H9 (cell line): ENCODE measurements around the gene TBL1X. TPM values are rescaled to one million over a fixed set of nuclear protein-coding genes. Genes with fewer than 3 reads are reported as not detected.

Source experiments
- DNase-seq: peaks from one replicate; pipeline ENCODE4 v3.0.0-alpha.2; 2017
- H2AFZ ChIP-seq: one replicate; pipeline ENCODE4 v1.6.1; 2013; ENCODE audit warnings: mild to moderate bottlenecking, low read length, control low read depth, moderate library complexity
- H2AK5ac ChIP-seq: 2 replicates; pipeline ENCODE4 v1.6.1; 2013; ENCODE audit warnings: low read length, control low read depth, mixed read lengths; ENCODE audit not compliant: insufficient read length
- H2BK120ac ChIP-seq: one replicate; pipeline ENCODE4 v1.6.1; 2013; ENCODE audit warnings: low read depth, mild to moderate bottlenecking, low read length, control low read depth, inconsistent platforms; ENCODE audit not compliant: poor library complexity, severe bottlenecking
- H2BK12ac ChIP-seq: 2 replicates; pipeline ENCODE4 v1.6.1; 2013; ENCODE audit warnings: low read length, control low read depth, mixed read lengths, low read depth; ENCODE audit not compliant: insufficient read length
- H2BK15ac ChIP-seq: 2 replicates; pipeline ENCODE4 v1.6.1; 2013; ENCODE audit warnings: low read depth, low read length, control low read depth
- H2BK20ac ChIP-seq: one replicate; pipeline ENCODE4 v1.6.1; 2013; ENCODE audit warnings: low read depth, mild to moderate bottlenecking, low read length, control low read depth, inconsistent platforms; ENCODE audit not compliant: poor library complexity, severe bottlenecking
- H2BK5ac ChIP-seq: 2 replicates; pipeline ENCODE4 v1.6.1; 2013; ENCODE audit warnings: low read length, control low read depth, mixed read lengths; ENCODE audit not compliant: insufficient read length
- H3K14ac ChIP-seq: 2 replicates; pipeline ENCODE4 v1.6.1; 2013; ENCODE audit warnings: low read length, control low read depth; ENCODE audit not compliant: insufficient read depth
- H3K18ac ChIP-seq: 2 replicates; pipeline ENCODE4 v1.6.1; 2013; ENCODE audit warnings: low read depth, mild to moderate bottlenecking, mixed read lengths, low read length, control low read depth; ENCODE audit not compliant: insufficient read length
- H3K23ac ChIP-seq: 2 replicates; pipeline ENCODE4 v1.6.1; 2013; ENCODE audit warnings: low read length, control low read depth, mixed read lengths, low read depth; ENCODE audit not compliant: insufficient read length
- H3K23me2 ChIP-seq: 2 replicates; pipeline ENCODE4 v1.6.1; 2013; ENCODE audit warnings: low read depth, mild to moderate bottlenecking, mixed read lengths, low read length, control low read depth; ENCODE audit not compliant: insufficient read length, poor library complexity, severe bottlenecking
- H3K27ac ChIP-seq: 2 replicates; pipeline ENCODE4 v1.5.1; 2013; ENCODE audit warnings: low read length, control low read depth, mixed read lengths, low read depth; ENCODE audit not compliant: insufficient read length
- H3K27me3 ChIP-seq: 2 replicates; pipeline ENCODE4 v1.6.1; 2013; ENCODE audit warnings: low read length, control low read depth, inconsistent platforms; ENCODE audit not compliant: insufficient read depth
- H3K4ac ChIP-seq: 2 replicates; pipeline ENCODE4 v1.6.1; 2013; ENCODE audit warnings: low read depth, mild to moderate bottlenecking, control low read depth, inconsistent platforms, low read length, moderate library complexity
- H3K4me1 ChIP-seq: 2 replicates; pipeline ENCODE4 v1.6.1; 2013; ENCODE audit warnings: low read length, control low read depth, inconsistent platforms; ENCODE audit not compliant: insufficient read depth
- H3K4me2 ChIP-seq: 2 replicates; pipeline ENCODE4 v1.6.1; 2013; ENCODE audit warnings: low read length, control low read depth, mixed read lengths; ENCODE audit not compliant: insufficient read length, insufficient read depth
- H3K56ac ChIP-seq: 2 replicates; pipeline ENCODE4 v1.6.1; 2013; ENCODE audit warnings: low read depth, mild to moderate bottlenecking, mixed read lengths, low read length, control low read depth; ENCODE audit not compliant: insufficient read length
- H3K79me1 ChIP-seq: 2 replicates; pipeline ENCODE4 v1.6.1; 2013; ENCODE audit warnings: low read depth, mild to moderate bottlenecking, moderate library complexity, low read length, control low read depth, inconsistent platforms; ENCODE audit not compliant: insufficient read depth, poor library complexity, severe bottlenecking
- H3K79me2 ChIP-seq: 2 replicates; pipeline ENCODE4 v1.6.1; 2013; ENCODE audit warnings: low read length, control low read depth, inconsistent platforms; ENCODE audit not compliant: insufficient read depth
- H3K9ac ChIP-seq: 2 replicates; pipeline ENCODE4 v1.6.1; 2013; ENCODE audit warnings: low read length, control low read depth, mixed read lengths; ENCODE audit not compliant: insufficient read length; ENCODE audit errors: extremely low read depth
- H3K9me3 ChIP-seq: one replicate; pipeline ENCODE4 v1.6.1; 2013; ENCODE audit warnings: low read depth, low read length, inconsistent platforms; ENCODE audit not compliant: control insufficient read depth
- H3T11ph ChIP-seq: one replicate; pipeline ENCODE4 v1.6.1; 2013; ENCODE audit warnings: mild to moderate bottlenecking, low read length, control low read depth, inconsistent platforms
- H4K20me1 ChIP-seq: one replicate; pipeline ENCODE4 v1.6.1; 2013; ENCODE audit not compliant: control insufficient read depth, insufficient read length, insufficient read depth
- H4K5ac ChIP-seq: 2 replicates; pipeline ENCODE4 v1.6.1; 2013; ENCODE audit warnings: low read depth, mild to moderate bottlenecking, mixed read lengths, low read length, control low read depth; ENCODE audit not compliant: insufficient read length
- H4K8ac ChIP-seq: replicated peaks from 2 replicates; pipeline ENCODE4 v1.6.1; 2013; ENCODE audit warnings: low read length, control low read depth, mixed read lengths, low read depth; ENCODE audit not compliant: insufficient read length
- H4K91ac ChIP-seq: 2 replicates; pipeline ENCODE4 v1.6.1; 2013; ENCODE audit warnings: low read depth, mild to moderate bottlenecking, moderate library complexity, mixed read lengths, low read length, control low read depth; ENCODE audit not compliant: insufficient read length
- H3K27ac Mint-ChIP-seq, 3 experiments: 2 replicates in 2 of 3; 3 replicates in 1 of 3; pipeline ENCODE4 v1.8.0; 2020 to 2021; ENCODE audit warnings: mixed read lengths in 3 of 3, mild to moderate bottlenecking in 1 of 3, moderate library complexity in 1 of 3
- H3K27me3 Mint-ChIP-seq: 2 replicates; pipeline ENCODE4 v1.8.0; 2021; ENCODE audit warnings: low read depth, mild to moderate bottlenecking, moderate library complexity, mixed read lengths
- H3K36me3 Mint-ChIP-seq, 3 experiments: 2 replicates in 2 of 3; 3 replicates in 1 of 3; pipeline ENCODE4 v1.8.0; 2020 to 2021; ENCODE audit warnings: low read depth in 3 of 3, mixed read lengths in 3 of 3; ENCODE audit not compliant: insufficient read depth in 1 of 3
- H3K4me1 Mint-ChIP-seq, 2 experiments: 2 replicates each; pipeline ENCODE4 v1.8.0; 2020; ENCODE audit warnings: mixed read lengths in 2 of 2
- H3K4me3 Mint-ChIP-seq, 2 experiments: 2 replicates in 1 of 2; 3 replicates in 1 of 2; pipeline ENCODE4 v1.8.0; 2020 to 2021; ENCODE audit warnings: mild to moderate bottlenecking in 2 of 2, mixed read lengths in 2 of 2, moderate library complexity in 1 of 2
- H3K9me3 Mint-ChIP-seq, 2 experiments: 2 replicates in 1 of 2; 3 replicates in 1 of 2; pipeline ENCODE4 v1.8.0; 2020; ENCODE audit warnings: mild to moderate bottlenecking in 2 of 2, mixed read lengths in 2 of 2, moderate library complexity in 1 of 2
- WGBS: extraction: QIAGEN DNeasy Blood & Tissue Kit; methylation state at CpG from one replicate; pipeline ENCODE4 v1.1.7; 2013; ENCODE audit warnings: missing lambda C conversion rate, low lambda C conversion rate, mixed read lengths; ENCODE audit not compliant: insufficient read length; ENCODE audit errors: extremely low coverage; 5-methylcytosine and 5-hydroxymethylcytosine counted together
- total RNA-seq: library from RNA; stranded (reverse); gene quantifications from 2 replicates; pipeline ENCODE4 v1.2.1, GENCODE V29; 2021
- TF ChIP-seq, protein P1 (sequence below): fragments of 200-600 bp; sonication (generic); conservative IDR thresholded peaks from 3 replicates; pipeline ENCODE4 v1.8.0; 2021; ENCODE audit warnings: antibody characterized with exemption, mild to moderate bottlenecking

Gene TBL1X
- total RNA-seq, 1 experiment from 2014 or later: 24.1 TPM

- no peak for DNase-seq
- TF ChIP-seq, protein P1, sequence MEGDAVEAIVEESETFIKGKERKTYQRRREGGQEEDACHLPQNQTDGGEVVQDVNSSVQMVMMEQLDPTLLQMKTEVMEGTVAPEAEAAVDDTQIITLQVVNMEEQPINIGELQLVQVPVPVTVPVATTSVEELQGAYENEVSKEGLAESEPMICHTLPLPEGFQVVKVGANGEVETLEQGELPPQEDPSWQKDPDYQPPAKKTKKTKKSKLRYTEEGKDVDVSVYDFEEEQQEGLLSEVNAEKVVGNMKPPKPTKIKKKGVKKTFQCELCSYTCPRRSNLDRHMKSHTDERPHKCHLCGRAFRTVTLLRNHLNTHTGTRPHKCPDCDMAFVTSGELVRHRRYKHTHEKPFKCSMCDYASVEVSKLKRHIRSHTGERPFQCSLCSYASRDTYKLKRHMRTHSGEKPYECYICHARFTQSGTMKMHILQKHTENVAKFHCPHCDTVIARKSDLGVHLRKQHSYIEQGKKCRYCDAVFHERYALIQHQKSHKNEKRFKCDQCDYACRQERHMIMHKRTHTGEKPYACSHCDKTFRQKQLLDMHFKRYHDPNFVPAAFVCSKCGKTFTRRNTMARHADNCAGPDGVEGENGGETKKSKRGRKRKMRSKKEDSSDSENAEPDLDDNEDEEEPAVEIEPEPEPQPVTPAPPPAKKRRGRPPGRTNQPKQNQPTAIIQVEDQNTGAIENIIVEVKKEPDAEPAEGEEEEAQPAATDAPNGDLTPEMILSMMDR: no peak
- no peak overlapping the region for H2BK5ac ChIP-seq
- no peaks in the 10 kb centered on the region for H3K27me3 ChIP-seq
- Mint-ChIP-seq H3K27me3 (peaks cover 2% of the 10 kb centered on the region; the same call in 1 of the 2 replicates), H3K36me3 (peaks cover 44 to 56% (median 49%) of the 10 kb centered on the region in 3 experiments), H3K9me3 (peaks cover 11 to 51% of the 10 kb centered on the region in 2 experiments), H3K27ac (peak overlapping the region in 1 of 3 experiments; percentile 25; a peak in 1 of 7 replicates), H3K4me3 (no peak overlapping the region), H3K4me1 (peaks cover 5 to 7% of the 10 kb centered on the region in 2 experiments)
- no peak overlapping the region for H3K23ac ChIP-seq
- H3K14ac ChIP-seq: no peak overlapping the region
- no peak overlapping the region for H3K4me2 ChIP-seq
- H2BK15ac ChIP-seq: no peak overlapping the region
- no CpG with 5 or more reads among the region's 4 CpGs for WGBS
- no peaks in the 10 kb centered on the region for H3K79me2 ChIP-seq
- H3T11ph ChIP-seq: no peak overlapping the region
- H3K9me3 ChIP-seq: no peaks in the 10 kb centered on the region
- H3K4ac ChIP-seq: no peak overlapping the region
- H4K20me1 ChIP-seq: no peaks in the 10 kb centered on the region
- no peak overlapping the region for H3K9ac ChIP-seq
- H4K8ac ChIP-seq: no peak overlapping the region
- H4K91ac ChIP-seq: no peak overlapping the region
- no peak overlapping the region for H2AK5ac ChIP-seq
- H2BK12ac ChIP-seq: no peak overlapping the region
- 0 out of 2 replicates have a peak, but pooled peaks cover 3% of the 10 kb centered on the region for H3K4me1 ChIP-seq
- H2AFZ ChIP-seq: no peak overlapping the region
- H2BK120ac ChIP-seq: no peak overlapping the region
- H3K56ac ChIP-seq: no peak overlapping the region
- H2BK20ac ChIP-seq: no peak overlapping the region
- H3K27ac ChIP-seq: no peak overlapping the region
- no peaks in the 10 kb centered on the region for H3K79me1 ChIP-seq
- H3K23me2 ChIP-seq: no peaks in the 10 kb centered on the region
- no peak overlapping the region for H3K18ac ChIP-seq
- H4K5ac ChIP-seq: no peak overlapping the region
Measured at GRCh38 chrX:9706421-9706820, 241.6 kb downstream of the TBL1X start.
